ENCODE results near the gene NUDT16L1. TPM values are rescaled to one million over a fixed set of nuclear protein-coding genes. Genes with fewer than 3 reads are reported as not detected.

NUDT16L1 gene
- total RNA-seq, 4 donors from 2014 or later: 32.6 to 62.7 (median 54.3) TPM

DNA sequence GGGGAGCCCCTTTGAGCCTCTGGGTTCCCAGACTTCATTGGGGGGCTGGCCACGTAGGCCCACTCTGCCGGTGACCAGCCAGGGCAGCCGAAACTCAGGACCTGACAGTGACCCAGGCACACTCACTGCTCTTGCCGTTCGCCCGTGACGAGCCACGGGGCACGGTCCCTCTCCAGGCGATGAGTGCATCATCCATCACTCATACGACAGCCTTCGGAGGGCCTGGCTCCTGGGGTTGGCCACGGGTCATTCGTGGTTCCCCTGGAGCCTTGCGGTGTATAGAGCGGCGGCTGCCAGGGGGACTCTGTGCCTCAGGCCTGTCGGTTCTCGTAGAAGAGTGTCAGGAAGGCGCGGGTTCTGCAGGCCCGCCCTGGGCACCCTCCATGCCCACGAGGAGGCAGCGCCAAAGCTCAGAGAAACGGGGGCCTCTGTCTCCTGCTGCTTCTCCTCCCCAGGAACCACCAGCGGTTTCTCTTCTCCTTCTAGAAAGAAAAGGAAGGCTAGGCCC, 11.2 kb upstream of the NUDT16L1 start:
- 92% methylated on average over 24 of the region's 26 CpGs; no CpG with 5 or more reads in 1 of the 2 donors for WGBS, 2 donors (ENCODE audit: low coverage in 1 of 2)
- no peak for DNase-seq
- H3K36me3 ChIP-seq: peaks cover 0 to 20% (median 5%) of the 10 kb centered on the region in 4 donors
- peaks cover 0 to 26% (median 18%) of the 10 kb centered on the region in 4 donors for H3K4me1 ChIP-seq
- no peak overlapping the region for H3K4me3 ChIP-seq
- intact Hi-C loops (cut with DNase I; ENCODE audit: low total_unique reads): no loop called here
- no peaks in the 10 kb centered on the region for H3K27me3 ChIP-seq
- H3K9me3 ChIP-seq: no peaks in the 10 kb centered on the region
- TF ChIP-seq POLR2AphosphoS5 (IDR thresholded peaks at IDR 0.05) (no peak), POLR2A (IDR thresholded peaks at IDR 0.05) (no peak), EP300 (IDR thresholded peaks at IDR 0.05; ENCODE audit: low read depth) (no peak)
- TF ChIP-seq, protein P1, sequence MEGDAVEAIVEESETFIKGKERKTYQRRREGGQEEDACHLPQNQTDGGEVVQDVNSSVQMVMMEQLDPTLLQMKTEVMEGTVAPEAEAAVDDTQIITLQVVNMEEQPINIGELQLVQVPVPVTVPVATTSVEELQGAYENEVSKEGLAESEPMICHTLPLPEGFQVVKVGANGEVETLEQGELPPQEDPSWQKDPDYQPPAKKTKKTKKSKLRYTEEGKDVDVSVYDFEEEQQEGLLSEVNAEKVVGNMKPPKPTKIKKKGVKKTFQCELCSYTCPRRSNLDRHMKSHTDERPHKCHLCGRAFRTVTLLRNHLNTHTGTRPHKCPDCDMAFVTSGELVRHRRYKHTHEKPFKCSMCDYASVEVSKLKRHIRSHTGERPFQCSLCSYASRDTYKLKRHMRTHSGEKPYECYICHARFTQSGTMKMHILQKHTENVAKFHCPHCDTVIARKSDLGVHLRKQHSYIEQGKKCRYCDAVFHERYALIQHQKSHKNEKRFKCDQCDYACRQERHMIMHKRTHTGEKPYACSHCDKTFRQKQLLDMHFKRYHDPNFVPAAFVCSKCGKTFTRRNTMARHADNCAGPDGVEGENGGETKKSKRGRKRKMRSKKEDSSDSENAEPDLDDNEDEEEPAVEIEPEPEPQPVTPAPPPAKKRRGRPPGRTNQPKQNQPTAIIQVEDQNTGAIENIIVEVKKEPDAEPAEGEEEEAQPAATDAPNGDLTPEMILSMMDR (IDR thresholded peaks at IDR 0.05): no peak
- in situ Hi-C loops (cut with MboI; ENCODE audit: low pct_ligation_motif_present in 1 of 4, low pct_unique_long_range_greater_than_20kb in 1 of 4, low sequenced_read_pairs in 3 of 4): no loop called here
- no peak overlapping the region for H3K27ac ChIP-seq

DNA sequence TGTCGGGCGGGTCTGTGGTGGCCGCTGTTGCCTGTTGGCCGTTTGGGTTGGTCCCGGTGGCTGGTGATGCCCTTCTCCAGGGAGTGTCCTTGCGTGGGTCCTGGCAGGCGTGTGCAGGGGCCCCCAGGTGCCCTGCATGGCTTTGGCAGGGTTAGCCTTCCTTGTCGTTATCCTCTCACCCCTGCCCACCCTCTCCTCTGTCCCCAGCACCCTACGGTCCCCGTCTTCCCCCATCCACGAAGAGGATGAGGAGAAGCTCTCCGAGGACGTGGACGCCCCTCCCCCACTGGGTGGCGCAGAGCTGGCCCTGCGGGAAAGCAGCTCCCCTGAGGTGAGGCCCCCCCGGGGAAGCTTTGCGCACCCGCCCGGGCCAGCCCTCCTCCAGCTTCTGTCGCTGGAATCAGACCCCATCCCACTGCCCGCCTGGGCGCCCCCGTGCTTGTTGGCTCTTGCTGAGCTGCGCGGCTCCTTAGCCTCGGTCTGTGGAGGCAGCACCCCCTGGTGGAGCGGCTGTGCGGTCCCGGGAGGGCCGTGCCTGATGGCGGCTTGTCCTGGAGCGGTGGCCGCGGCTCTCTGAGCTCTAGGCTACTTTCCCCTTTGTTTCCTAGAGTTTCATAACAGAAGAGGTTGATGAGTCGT, 10.6 kb upstream of the NUDT16L1 start:
- no peak for DNase-seq
- no peak for TF ChIP-seq EP300 (IDR thresholded peaks at IDR 0.05; ENCODE audit: low read depth)
- TF ChIP-seq, protein P1 (IDR thresholded peaks at IDR 0.05): peak in 4 of 5 experiments; percentile 33 to 35 (median 34)
- peaks cover 0 to 20% (median 5%) of the 10 kb centered on the region in 4 donors for H3K36me3 ChIP-seq
- in situ Hi-C loops (cut with MboI; ENCODE audit: low pct_ligation_motif_present in 1 of 4, low pct_unique_long_range_greater_than_20kb in 1 of 4, low sequenced_read_pairs in 3 of 4) (no loop called here), intact Hi-C loops (cut with DNase I; ENCODE audit: low total_unique reads) (no loop called here)
- no peak overlapping the region for H3K4me3 ChIP-seq
- WGBS, 2 donors (ENCODE audit: low coverage in 1 of 2): 87% methylated on average over 29 of the region's 36 CpGs; no CpG with 5 or more reads in 1 of the 2 donors
- H3K9me3 ChIP-seq: no peaks in the 10 kb centered on the region
- H3K4me1 ChIP-seq: peaks cover 0 to 26% (median 18%) of the 10 kb centered on the region in 4 donors
- H3K27ac ChIP-seq: peak overlapping the region in 1 of 4 donors; percentile 25
- H3K27me3 ChIP-seq: no peaks in the 10 kb centered on the region

DNA sequence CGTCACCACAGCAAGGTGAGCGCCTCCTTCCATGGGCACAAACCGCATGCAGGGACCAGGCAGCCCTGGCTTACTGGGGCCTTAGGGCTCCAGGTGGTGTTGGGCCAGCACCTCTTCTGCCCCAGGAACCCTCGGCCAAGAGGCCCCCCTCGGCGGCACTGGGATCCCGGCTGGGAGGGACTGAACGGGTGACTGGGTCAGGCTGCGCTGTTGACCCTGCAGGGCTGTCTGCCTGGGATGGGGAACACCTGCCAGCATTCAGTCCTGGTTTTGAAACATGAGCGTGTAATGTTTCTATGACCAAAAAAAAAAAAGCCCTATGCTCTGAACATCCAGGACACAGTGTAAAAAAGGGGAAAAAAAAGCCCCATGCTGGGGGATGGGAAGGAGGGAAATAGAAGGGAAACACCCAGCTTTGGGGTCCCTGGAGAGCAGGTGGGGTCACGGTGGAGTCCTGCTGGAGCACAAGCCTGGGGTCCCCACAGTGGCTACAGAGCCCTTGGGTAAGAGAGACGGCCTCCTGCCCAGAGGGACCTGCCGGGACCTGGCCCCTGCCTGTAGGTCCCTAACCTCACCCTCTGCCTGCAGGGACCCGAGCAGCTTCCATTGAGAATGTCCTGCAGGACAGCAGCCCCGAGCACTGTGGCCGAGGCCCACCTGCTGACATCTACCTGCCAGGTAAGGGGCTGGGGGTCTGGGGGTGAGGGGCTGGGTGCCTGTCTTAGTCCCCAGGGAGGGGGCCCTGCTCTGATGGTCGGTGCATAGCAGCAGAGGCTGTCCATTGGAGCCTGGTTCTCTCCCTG, 9.9 kb upstream of the NUDT16L1 start:
- TF ChIP-seq POLR2AphosphoS5 (IDR thresholded peaks at IDR 0.05) (no peak), EP300 (IDR thresholded peaks at IDR 0.05; ENCODE audit: low read depth) (no peak), POLR2A (IDR thresholded peaks at IDR 0.05) (no peak)
- TF ChIP-seq, protein P1 (IDR thresholded peaks at IDR 0.05): no peak
- intact Hi-C loops (cut with DNase I; ENCODE audit: low total_unique reads): no loop called here
- H3K9me3 ChIP-seq: no peaks in the 10 kb centered on the region
- no peak for DNase-seq
- peaks cover 0 to 24% (median 18%) of the 10 kb centered on the region in 4 donors for H3K4me1 ChIP-seq
- peaks cover 0 to 20% (median 5%) of the 10 kb centered on the region in 4 donors for H3K36me3 ChIP-seq
- peak overlapping the region in 1 of 4 donors; percentile 25 for H3K27ac ChIP-seq
- in situ Hi-C loops (cut with MboI; ENCODE audit: low pct_ligation_motif_present in 1 of 4, low pct_unique_long_range_greater_than_20kb in 1 of 4, low sequenced_read_pairs in 3 of 4): no loop called here
- WGBS, 2 donors (ENCODE audit: low coverage in 1 of 2): 89% methylated on average over 13 of the region's 17 CpGs; no CpG with 5 or more reads in 1 of the 2 donors
- H3K4me3 ChIP-seq: no peak overlapping the region
- H3K27me3 ChIP-seq: no peaks in the 10 kb centered on the region

DNA sequence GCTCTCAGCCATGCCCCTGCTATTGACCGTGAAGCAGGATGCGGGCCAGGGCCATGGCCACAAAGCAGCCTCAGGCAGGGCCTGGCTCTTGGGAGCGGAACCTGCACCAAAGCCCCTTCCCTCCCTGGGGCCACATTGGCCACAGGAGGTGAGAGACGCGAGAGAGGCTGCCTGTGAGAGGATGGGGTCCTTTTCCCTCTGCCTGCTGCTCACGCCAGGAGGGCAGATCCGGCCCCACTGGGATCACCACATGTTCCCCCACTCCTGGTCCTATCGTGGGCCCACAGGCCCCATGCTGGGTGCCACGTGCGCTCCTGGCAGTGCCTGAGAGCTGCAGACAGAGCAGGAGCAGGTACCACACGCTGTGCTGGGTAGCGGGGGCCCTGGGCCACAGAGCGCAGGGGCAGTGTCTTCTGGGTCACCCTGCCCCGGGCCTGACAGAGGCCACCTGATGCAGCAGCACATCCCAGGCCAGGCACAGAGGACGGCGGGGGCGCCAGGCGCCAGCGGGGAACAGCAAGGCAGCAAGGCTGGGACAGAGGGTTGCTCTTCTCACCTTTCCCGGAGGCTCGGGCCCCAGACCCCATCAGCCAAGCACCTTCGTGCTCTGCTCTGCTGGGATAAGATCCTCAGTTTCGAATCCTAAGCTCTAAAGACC, 9.2 kb upstream of the NUDT16L1 start:
- no peak for DNase-seq
- H3K9me3 ChIP-seq: no peaks in the 10 kb centered on the region
- intact Hi-C loops (cut with DNase I; ENCODE audit: low total_unique reads) (no loop called here), in situ Hi-C loops (cut with MboI; ENCODE audit: low pct_ligation_motif_present in 1 of 4, low pct_unique_long_range_greater_than_20kb in 1 of 4, low sequenced_read_pairs in 3 of 4) (no loop called here)
- no peak overlapping the region for H3K27ac ChIP-seq
- peaks cover 0 to 17% (median 11%) of the 10 kb centered on the region in 4 donors for H3K4me1 ChIP-seq
- 99% methylated on average over 17 of the region's 23 CpGs; no CpG with 5 or more reads in 1 of the 2 donors for WGBS, 2 donors (ENCODE audit: low coverage in 1 of 2)
- no peaks in the 10 kb centered on the region for H3K27me3 ChIP-seq
- peaks cover 0 to 20% (median 5%) of the 10 kb centered on the region in 4 donors for H3K36me3 ChIP-seq
- TF ChIP-seq POLR2AphosphoS5 (IDR thresholded peaks at IDR 0.05) (no peak), EP300 (IDR thresholded peaks at IDR 0.05; ENCODE audit: low read depth) (no peak), POLR2A (IDR thresholded peaks at IDR 0.05) (no peak)
- TF ChIP-seq, protein P1 (IDR thresholded peaks at IDR 0.05): no peak
- no peak overlapping the region for H3K4me3 ChIP-seq

Data from transverse colon (tissue), 4 donors.